HG03066 (cell line): ENCODE data around the gene CDHR3.

ENCODE experiments used
- ATAC-seq: cut with Tn5 transposase; IDR thresholded peaks from one replicate; pipeline ENCODE4 v1.9.1; 2021; ENCODE audit warnings: low read depth; ENCODE audit not compliant: unreplicated experiment

Gene CDHR3

GRCh38 chr7:106022193-106022821 is 59.2 kb downstream of the CDHR3 start:
- no peak for ATAC-seq

GRCh38 chr7:106023369-106024322 is 60.6 kb downstream of the CDHR3 start:
- ATAC-seq: no peak

GRCh38 chr7:106026101-106026500 is 63.0 kb downstream of the CDHR3 start:
- ATAC-seq: no peak

DNA sequence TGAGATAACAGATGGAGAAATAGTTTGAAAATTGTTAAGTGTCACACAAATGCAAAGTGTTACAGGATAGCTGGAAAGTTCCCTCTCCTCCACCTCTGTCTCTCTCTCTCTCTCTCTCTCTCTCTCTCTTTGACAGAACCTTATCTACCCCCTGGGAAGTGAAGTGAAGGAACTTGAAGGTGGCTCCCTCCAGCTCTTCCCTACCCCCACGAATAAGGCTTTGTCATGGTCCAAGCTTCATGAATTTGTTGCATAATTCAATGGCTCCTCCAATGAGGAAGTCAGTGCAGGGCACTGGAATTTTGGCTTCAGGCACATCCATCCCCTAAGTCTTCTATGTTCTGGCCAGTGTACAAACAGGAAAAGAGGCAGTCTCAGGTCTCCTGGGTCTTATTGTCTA is 66.4 kb downstream of the CDHR3 start:
- no peak for ATAC-seq

DNA sequence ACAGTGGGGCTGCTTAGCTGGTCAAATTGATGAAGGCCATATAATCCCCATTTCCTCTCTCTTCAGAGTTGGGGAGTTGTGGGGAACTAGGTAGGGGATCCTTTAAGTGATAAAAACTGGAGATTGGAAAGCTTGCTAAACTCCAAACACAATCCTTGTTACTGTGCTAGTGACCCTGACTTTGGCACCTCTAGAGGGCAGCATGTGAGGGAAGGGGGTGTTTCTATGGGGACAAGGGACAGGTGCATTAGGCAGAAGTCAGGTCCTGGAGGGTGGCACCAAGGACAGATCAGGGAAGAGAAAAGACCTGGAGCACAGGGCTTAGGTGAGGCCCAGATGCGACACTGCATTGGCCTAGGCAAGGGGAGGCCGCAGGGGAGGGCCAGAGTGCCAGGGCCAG is 66.9 kb downstream of the CDHR3 start:
- no peak for ATAC-seq

DNA sequence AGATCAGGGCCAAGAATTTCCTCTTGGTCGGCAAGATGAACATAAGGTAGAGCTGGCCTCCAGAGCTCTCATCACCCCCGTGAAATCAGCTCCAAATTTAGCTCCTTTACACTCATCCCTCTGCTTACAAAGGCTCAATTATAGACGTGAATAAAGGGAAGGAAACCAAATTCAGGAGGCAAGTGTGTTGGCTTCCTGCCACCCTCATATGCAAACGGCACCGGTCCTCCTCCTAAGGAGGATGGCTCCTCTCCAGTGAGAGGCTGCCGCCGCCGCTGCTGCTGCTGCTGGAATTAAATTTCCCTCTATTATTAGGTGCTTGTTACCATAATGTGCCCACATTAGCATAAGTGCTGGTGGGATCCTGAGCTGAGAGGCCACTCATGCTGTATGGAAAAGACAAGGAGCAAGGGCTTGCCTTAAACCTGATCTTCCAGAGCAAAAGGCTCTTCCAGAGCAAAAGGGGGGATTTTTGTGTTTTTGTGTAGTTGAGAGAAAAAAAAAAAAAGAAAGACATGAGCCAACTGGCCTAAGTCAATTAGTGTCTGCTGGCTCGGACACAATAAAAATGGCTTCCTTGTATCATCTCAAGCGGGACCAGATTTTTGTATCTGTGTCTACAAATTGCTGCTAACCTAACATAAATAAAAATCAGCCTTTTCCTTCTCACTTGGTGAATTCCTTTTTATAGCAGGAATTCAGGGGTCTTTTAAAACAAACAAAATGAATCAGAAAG is 68.4 kb downstream of the CDHR3 start:
- no peak for ATAC-seq

DNA sequence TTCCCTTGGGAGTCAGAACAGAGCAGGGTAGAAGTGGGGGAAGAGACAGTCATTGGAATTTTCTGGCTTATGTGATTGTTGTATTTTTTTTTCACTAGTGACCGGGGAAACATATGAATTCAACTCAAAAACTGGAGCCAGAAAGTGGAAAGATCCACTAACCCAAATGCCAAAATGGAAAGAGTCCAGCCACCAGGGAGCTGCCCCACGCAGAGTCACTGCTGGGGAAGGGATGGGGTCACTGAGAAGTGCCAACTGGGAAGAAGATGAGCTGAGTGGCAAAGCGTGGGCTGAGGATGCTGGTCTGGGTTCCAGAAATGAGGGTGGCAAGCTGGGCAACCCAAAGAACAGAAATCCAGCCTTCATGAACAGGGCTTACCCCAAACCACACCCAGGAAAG is 69.2 kb downstream of the CDHR3 start:
- ATAC-seq: no peak

DNA sequence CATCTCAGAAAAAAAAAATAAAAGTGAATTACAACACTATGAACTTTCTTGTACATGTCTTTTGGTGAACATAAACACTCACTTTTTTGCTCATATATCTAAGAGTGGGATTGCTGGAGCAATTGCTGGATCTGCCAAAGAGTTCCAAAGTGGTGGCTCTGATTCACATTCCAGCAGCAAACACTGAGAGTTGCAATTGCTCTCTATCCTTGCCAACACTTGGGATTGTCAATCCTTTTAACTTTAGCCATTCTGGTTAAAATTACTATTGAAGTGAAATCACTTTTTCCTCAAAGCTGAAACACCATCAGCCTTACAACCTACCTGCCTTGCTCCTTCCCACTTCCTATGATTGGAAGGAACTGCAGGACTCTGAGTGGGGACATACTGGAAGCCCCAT is 70.7 kb downstream of the CDHR3 start:
- no peak for ATAC-seq

GRCh38 chr7:106034383-106034782 is 71.3 kb downstream of the CDHR3 start:
- ATAC-seq: no peak

GRCh38 chr7:106035568-106035967 is 72.5 kb downstream of the CDHR3 start:
- ATAC-seq: no peak

- ATAC-seq: no peak
Observed at GRCh38 chr7:106036004-106036403, 72.9 kb downstream of the CDHR3 start.

- ATAC-seq: no peak
Observed at GRCh38 chr7:106037489-106038176, 74.6 kb downstream of the CDHR3 start.

DNA sequence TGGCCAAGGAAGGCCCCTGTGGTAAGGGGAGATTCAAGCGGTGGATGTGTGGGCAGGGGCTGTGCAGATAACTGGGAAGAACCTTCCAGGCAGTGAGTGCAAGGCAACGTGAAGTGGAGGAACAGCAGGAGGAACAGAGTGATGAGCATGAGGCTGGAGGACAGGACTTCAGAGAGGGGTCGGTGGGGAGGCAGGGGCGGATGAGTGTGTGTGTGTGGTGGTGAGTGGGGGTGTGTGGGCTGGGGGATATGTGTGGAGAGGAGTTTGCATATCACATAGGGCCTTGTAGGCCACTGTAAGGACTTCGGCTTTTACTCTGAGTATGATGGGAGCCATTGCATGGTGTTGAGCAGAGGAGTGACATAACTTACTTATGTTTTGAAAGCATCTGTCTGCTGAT is 75.2 kb downstream of the CDHR3 start:
- ATAC-seq: no peak

DNA sequence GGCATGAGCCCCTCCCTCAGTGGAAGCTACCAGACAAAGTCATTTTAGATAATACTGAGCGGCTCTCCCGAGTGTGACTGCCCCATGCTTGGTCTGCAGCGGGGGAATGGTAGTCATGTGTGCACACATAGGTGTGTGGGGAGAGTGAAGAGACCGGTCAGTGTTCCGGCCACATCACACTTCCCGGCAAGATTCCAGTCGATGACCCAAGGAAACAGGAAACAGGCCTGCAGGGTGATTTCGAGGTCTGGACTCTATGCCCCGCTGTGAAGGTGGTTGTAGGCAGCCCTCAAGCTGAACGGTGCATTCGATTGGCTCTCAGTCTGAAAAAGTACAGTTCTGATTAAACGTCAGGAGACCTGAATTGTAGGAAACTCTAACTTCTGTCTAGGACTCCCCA is 75.9 kb downstream of the CDHR3 start:
- ATAC-seq: no peak

DNA sequence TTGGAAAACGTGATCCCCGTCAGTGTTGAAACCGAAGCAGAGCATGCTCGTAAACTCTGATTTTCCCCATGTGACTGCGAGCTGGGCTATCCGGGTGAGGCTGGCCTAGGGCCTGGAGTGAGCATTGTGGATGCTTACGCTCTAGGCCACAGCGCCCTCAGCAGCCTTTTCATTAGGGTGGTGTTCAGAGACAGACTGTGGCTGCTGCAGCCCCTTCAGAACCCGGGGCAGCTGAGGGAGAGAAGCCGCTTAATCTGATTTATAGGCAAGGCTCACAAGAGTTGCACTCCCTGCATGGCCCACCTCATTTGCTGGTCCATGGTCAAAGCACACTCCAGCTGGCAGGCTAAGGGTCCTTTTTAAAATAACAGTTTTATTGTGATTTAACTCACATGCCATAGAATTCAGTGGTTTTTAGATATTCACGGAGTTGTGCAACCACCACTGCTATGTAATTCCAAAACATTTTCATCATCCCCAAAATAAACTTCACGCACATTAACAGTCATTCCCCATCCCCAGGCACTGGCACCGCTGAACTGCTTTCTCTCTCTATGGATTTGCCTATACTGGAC is 76.5 kb downstream of the CDHR3 start:
- no peak for ATAC-seq

- ATAC-seq: no peak
Observed at GRCh38 chr7:106041140-106041717, 78.2 kb downstream of the CDHR3 start.

GRCh38 chr7:106042196-106042611 is 79.1 kb downstream of the CDHR3 start:
- no peak for ATAC-seq

DNA sequence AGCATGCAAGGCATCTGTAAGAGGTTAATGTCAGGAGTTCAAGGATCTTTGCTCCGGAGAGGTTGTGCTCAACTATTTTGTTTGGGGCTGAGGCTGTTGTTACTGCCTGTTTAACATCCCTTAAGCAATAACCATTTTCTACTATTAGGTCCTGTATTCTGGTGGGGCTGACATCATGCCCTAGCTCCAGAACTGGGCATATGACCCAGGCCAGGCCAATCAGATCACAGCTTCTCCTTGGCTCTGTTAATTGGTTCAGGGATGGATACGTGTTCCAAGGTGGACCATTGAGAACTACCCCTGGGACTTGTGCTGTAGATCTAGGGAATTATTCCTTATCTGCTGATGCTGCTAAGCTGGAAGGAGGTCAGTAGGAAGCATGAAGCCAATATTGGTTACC is 82.1 kb downstream of the CDHR3 start:
- ATAC-seq: no peak

- no peak for ATAC-seq
Observed at GRCh38 chr7:106045586-106045985, 82.5 kb downstream of the CDHR3 start.

DNA sequence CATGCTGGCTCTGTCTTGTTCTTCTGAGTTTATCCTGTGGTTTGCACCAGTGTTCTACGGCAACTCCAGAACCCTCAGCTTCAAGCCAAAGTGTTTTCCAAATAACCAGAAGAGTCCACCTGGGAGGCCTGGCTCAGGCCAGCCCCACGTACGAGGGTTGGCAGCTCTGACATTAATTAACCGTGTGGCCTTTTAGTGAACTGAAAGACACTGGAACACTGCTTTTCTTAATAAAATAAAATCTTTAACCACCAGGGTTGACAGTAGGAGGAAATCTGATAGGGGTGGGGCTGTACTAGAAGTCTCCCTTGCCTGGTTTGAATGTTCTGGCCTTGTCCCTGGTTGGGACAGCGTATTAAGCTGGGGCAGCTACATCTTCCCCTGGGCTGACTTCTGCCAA is 84.1 kb downstream of the CDHR3 start:
- no peak for ATAC-seq
